Colonic mucosa (tissue), 4 donors: Measurements from ENCODE around the gene SMURF1. TPM values are rescaled to one million over a fixed set of nuclear protein-coding genes. Genes with fewer than 3 reads are reported as not detected.

Experiments
- DNase-seq: peaks from one replicate; pipeline ENCODE4 v3.0.0-alpha.2; 2020
- H3K27ac ChIP-seq: fragments of 200-600 bp; one replicate; pipeline ENCODE4 v1.8.0; 2021
- H3K27me3 ChIP-seq: fragments of 200-600 bp; one replicate; pipeline ENCODE4 v1.8.0; 2021
- H3K36me3 ChIP-seq: fragments of 200-600 bp; one replicate; pipeline ENCODE4 v1.8.0; 2021
- H3K4me1 ChIP-seq: fragments of 200-600 bp; one replicate; pipeline ENCODE4 v1.8.0; 2021; ENCODE audit warnings: mild to moderate bottlenecking
- H3K4me3 ChIP-seq: fragments of 200-600 bp; one replicate; pipeline ENCODE4 v1.8.0; 2021
- H3K9ac ChIP-seq, 2 donors: one replicate each; pipeline ENCODE4 v1.7.0; 2013; ENCODE audit warnings: control low read depth in 2 of 2, low read depth in 2 of 2, low read length in 2 of 2
- H3K9me3 ChIP-seq: fragments of 200-600 bp; one replicate; pipeline ENCODE4 v1.8.0; 2021
- CTCF ChIP-seq: fragments of 200-600 bp; IDR thresholded peaks from one replicate; pipeline ENCODE4 v1.8.0; 2022; ENCODE audit warnings: antibody characterized with exemption, mild to moderate bottlenecking
- intact Hi-C: fragments of 100-400 bp; cut with DNase I; formaldehyde crosslinking; loops from one replicate; pipeline ENCODE4 v1.14.1; 2022
- total RNA-seq, 2 donors: library from RNA; stranded (reverse); fragmentation: NEBNext Ultra II Directional in 1 of 2; extraction: Animal tissue kit (Norgen Biotek cat#: 25700) in 1 of 2; gene quantifications; one replicate each; pipeline ENCODE4 v1.2.1, GENCODE V29; 2021
- donor health status: healthy.
- donor health status: DM: no; HTN: no; CAD: no.
- donor health status: DM: no; HTN: no; CAD: no.

SMURF1 gene
- total RNA-seq, 2 donors from 2014 or later = 26.8 to 35.5 TPM

- Histone ChIP-seq H3K9me3 (no peaks in the 10 kb centered on the region), H3K27ac (no peak overlapping the region), H3K27me3 (no peaks in the 10 kb centered on the region), H3K9ac (no peak overlapping the region), H3K4me1 (no peaks in the 10 kb centered on the region), H3K36me3 (no peaks in the 10 kb centered on the region), H3K4me3 (no peak overlapping the region)
- no peak for DNase-seq
- TF ChIP-seq CTCF = no peak
- intact Hi-C loops = no loop called here
These were observed 57.0 kb downstream of the SMURF1 start for GRCh38 chr7:99086944-99087343.

GRCh38 chr7:99086532-99086931 lies 57.4 kb downstream of the SMURF1 start:
- Histone ChIP-seq H3K4me1 (no peaks in the 10 kb centered on the region), H3K9ac (no peak overlapping the region), H3K4me3 (no peak overlapping the region), H3K27ac (no peak overlapping the region), H3K36me3 (no peaks in the 10 kb centered on the region), H3K27me3 (no peaks in the 10 kb centered on the region), H3K9me3 (no peaks in the 10 kb centered on the region)
- DNase-seq = no peak
- intact Hi-C loops = no loop called here
- no peak for TF ChIP-seq CTCF

- no peak overlapping the region for H3K9ac ChIP-seq
- H3K9me3 ChIP-seq = no peaks in the 10 kb centered on the region
- no peak overlapping the region for H3K27ac ChIP-seq
- no peak for TF ChIP-seq CTCF
- H3K27me3 ChIP-seq = no peaks in the 10 kb centered on the region
- no peak overlapping the region for H3K4me3 ChIP-seq
- peaks cover 7% of the 10 kb centered on the region for H3K4me1 ChIP-seq
- H3K36me3 ChIP-seq = no peaks in the 10 kb centered on the region
- DNase-seq = no peak
- intact Hi-C loops = no loop called here
These were observed 60.2 kb downstream of the SMURF1 start for GRCh38 chr7:99083733-99084132.

- no peak for TF ChIP-seq CTCF
- H3K27me3 ChIP-seq = no peaks in the 10 kb centered on the region
- H3K9ac ChIP-seq = no peak overlapping the region
- intact Hi-C loops = no loop called here
- H3K9me3 ChIP-seq = no peaks in the 10 kb centered on the region
- DNase-seq = no peak
- H3K36me3 ChIP-seq = no peaks in the 10 kb centered on the region
- H3K27ac ChIP-seq = no peak overlapping the region
- no peak overlapping the region for H3K4me3 ChIP-seq
- peaks cover 7% of the 10 kb centered on the region for H3K4me1 ChIP-seq
These were observed 60.7 kb downstream of the SMURF1 start for GRCh38 chr7:99083068-99083651.

GRCh38 chr7:99080679-99081078 lies 63.2 kb downstream of the SMURF1 start:
- H3K9me3 ChIP-seq = no peaks in the 10 kb centered on the region
- intact Hi-C loops = no loop called here
- H3K27ac ChIP-seq = no peak overlapping the region
- no peaks in the 10 kb centered on the region for H3K36me3 ChIP-seq
- H3K4me1 ChIP-seq = peaks cover 7% of the 10 kb centered on the region
- H3K9ac ChIP-seq = no peak overlapping the region
- TF ChIP-seq CTCF = no peak
- DNase-seq = no peak
- H3K4me3 ChIP-seq = no peak overlapping the region
- no peaks in the 10 kb centered on the region for H3K27me3 ChIP-seq
